Mucosa of descending colon (tissue), 3 donors: ENCODE measurements around the gene PCSK6. TPM values are rescaled to one million over a fixed set of nuclear protein-coding genes. Genes with fewer than 3 reads are reported as not detected.

Source experiments
- ATAC-seq: fragments of 200-7000 bp; cut with Tn5 transposase; one replicate; pipeline ENCODE4 v1.9.1; 2020; ENCODE audit warnings: mild to moderate bottlenecking, moderate library complexity
- DNase-seq, 3 donors: peaks; one replicate each; pipeline ENCODE4 v3.0.0-alpha.2; 2020
- H3K36me3 ChIP-seq: fragments of 200-600 bp; one replicate; pipeline ENCODE4 v1.8.0; 2021; ENCODE audit warnings: low read depth, mild to moderate bottlenecking
- H3K4me1 ChIP-seq: fragments of 200-600 bp; one replicate; pipeline ENCODE4 v1.8.0; 2021; ENCODE audit warnings: low read depth, mild to moderate bottlenecking
- H3K4me3 ChIP-seq: fragments of 200-600 bp; one replicate; pipeline ENCODE4 v1.8.0; 2021; ENCODE audit warnings: mild to moderate bottlenecking
- H3K9me3 ChIP-seq: fragments of 200-600 bp; one replicate; pipeline ENCODE4 v1.8.0; 2021; ENCODE audit warnings: mild to moderate bottlenecking
- intact Hi-C, 2 donors: fragments of 100-400 bp; cut with DNase I in 1 of 2; cut with micrococcal nuclease in 1 of 2; formaldehyde crosslinking; loops; one replicate each; pipeline versions ENCODE4 v1.11.0 to v1.11.1; 2022; cut with DNase I, micrococcal nuclease
- total RNA-seq, 3 donors: library from RNA; stranded (reverse); fragmentation: NEBNext Ultra II Directional in 2 of 3; extraction: Animal tissue kit (Norgen Biotek cat#: 25700) in 2 of 3; gene quantifications; one replicate each; pipeline versions ENCODE4 v1.2.1 to v1.2.4, GENCODE V29; 2021 to 2023
- TF ChIP-seq, protein P1 (sequence below): fragments of 200-600 bp; IDR thresholded peaks from one replicate; pipeline ENCODE4 v1.8.0; 2022; ENCODE audit warnings: antibody characterized with exemption, mild to moderate bottlenecking
- donor health status: DM: no; HTN: no; CAD: no; lungs with moderate emphysema.
- donor health status: DM: no; HTN: no; CAD: no.
- donor health status: DM: no; HTN: yes; CAD: no.

PCSK6 gene
- total RNA-seq, 3 donors from 2014 or later = 21.3 to 58.4 (median 30.3) TPM

- intact Hi-C loops = no loop called here
- ATAC-seq (no peak), DNase-seq (no peak)
- Histone ChIP-seq H3K4me3 (no peak overlapping the region), H3K9me3 (no peaks in the 10 kb centered on the region), H3K4me1 (peaks cover 6% of the 10 kb centered on the region), H3K36me3 (no peaks in the 10 kb centered on the region)
- TF ChIP-seq, protein P1, sequence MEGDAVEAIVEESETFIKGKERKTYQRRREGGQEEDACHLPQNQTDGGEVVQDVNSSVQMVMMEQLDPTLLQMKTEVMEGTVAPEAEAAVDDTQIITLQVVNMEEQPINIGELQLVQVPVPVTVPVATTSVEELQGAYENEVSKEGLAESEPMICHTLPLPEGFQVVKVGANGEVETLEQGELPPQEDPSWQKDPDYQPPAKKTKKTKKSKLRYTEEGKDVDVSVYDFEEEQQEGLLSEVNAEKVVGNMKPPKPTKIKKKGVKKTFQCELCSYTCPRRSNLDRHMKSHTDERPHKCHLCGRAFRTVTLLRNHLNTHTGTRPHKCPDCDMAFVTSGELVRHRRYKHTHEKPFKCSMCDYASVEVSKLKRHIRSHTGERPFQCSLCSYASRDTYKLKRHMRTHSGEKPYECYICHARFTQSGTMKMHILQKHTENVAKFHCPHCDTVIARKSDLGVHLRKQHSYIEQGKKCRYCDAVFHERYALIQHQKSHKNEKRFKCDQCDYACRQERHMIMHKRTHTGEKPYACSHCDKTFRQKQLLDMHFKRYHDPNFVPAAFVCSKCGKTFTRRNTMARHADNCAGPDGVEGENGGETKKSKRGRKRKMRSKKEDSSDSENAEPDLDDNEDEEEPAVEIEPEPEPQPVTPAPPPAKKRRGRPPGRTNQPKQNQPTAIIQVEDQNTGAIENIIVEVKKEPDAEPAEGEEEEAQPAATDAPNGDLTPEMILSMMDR = no peak
Measured at GRCh38 chr15:101476756-101477155, 12.8 kb downstream of the PCSK6 start.

DNA sequence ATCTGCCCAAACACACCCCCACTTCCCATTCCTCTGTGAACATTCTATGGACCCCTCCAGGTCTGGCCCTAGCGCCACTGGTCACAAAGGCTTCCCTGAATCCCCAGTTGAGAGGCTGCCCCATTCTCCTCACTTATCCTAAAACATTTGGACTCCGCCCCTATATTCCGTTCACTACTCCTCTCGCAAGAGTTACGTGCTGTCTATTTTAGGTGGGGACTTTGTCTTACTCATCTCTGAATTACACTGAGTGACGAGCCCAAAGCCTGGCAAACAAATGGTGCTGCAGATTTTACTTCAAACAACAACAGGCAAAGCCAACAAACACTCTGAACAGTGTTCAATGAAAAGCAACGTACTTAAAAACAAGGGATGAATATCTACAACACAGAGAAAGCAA, 14.5 kb downstream of the PCSK6 start:
- intact Hi-C loops = no loop called here

DNA sequence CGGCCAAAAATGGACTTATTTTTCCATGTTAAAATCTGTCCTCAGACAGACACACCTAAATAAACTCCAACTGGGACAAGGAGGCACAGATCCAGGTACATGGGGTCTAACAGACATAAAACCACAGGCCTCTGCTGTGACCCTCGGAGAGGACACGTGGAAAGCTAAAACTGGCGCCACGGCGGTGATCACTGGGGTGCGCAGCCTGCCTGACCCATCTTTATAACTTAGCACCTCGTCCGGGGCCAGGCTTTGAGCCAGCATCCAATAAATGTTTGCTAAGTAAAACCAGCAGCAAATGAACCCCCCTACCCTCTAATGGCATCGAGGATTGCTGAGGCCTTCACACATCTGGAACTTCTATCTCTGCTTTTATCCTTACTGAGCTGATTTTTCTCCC, 15.3 kb downstream of the PCSK6 start:
- Histone ChIP-seq H3K9me3 (no peaks in the 10 kb centered on the region), H3K36me3 (no peaks in the 10 kb centered on the region), H3K4me1 (peaks cover 6% of the 10 kb centered on the region), H3K4me3 (no peak overlapping the region)
- TF ChIP-seq, protein P1 = no peak
- intact Hi-C loops = no loop called here
- ATAC-seq (no peak), DNase-seq (no peak)

More for the DNA sequence above, 14.5 kb downstream of the PCSK6 start:
- no peak for DNase-seq
- no peaks in the 10 kb centered on the region for H3K36me3 ChIP-seq
- TF ChIP-seq, protein P1 = no peak
- no peaks in the 10 kb centered on the region for H3K9me3 ChIP-seq
- H3K4me3 ChIP-seq = no peak overlapping the region
- ATAC-seq = no peak
- H3K4me1 ChIP-seq = peaks cover 6% of the 10 kb centered on the region

- intact Hi-C loops = no loop called here
- TF ChIP-seq, protein P1 = no peak
- no peaks in the 10 kb centered on the region for H3K36me3 ChIP-seq
- H3K4me1 ChIP-seq = no peaks in the 10 kb centered on the region
- H3K4me3 ChIP-seq = no peak overlapping the region
- no peak for ATAC-seq
- no peak for DNase-seq
- H3K9me3 ChIP-seq = no peaks in the 10 kb centered on the region
Measured at GRCh38 chr15:101472033-101472432, 17.5 kb downstream of the PCSK6 start.

GRCh38 chr15:101470548-101471239, 18.8 kb downstream of the PCSK6 start:
- no peak for DNase-seq
- peaks cover 3% of the 10 kb centered on the region for H3K9me3 ChIP-seq
- intact Hi-C loops = no loop called here
- no peak for ATAC-seq
- TF ChIP-seq, protein P1 = no peak
- no peak overlapping the region for H3K4me3 ChIP-seq
- no peaks in the 10 kb centered on the region for H3K36me3 ChIP-seq
- H3K4me1 ChIP-seq = no peaks in the 10 kb centered on the region
